Immature natural killer cell (primary cell): Measurements from ENCODE around the gene HADHB. TPM values are rescaled to one million over a fixed set of nuclear protein-coding genes. Genes with fewer than 3 reads are reported as not detected.
A peak's percentile ranks its signal among the peaks of the same experiment; 100 is the strongest.
"Not testable (repeated sequence)": the region's sequence is repeated elsewhere in the genome, so short reads cannot be mapped to it uniquely, and the experiment has no call there.

Experiments used
- DNase-seq, 3 donors: peaks; one replicate each; pipeline ENCODE4 v3.0.0; 2022; ENCODE audit warnings: mixed read lengths in 1 of 3
- H3K27ac Mint-ChIP-seq, 6 donors: one replicate each; pipeline ENCODE4 v1.8.0; 2020; ENCODE audit warnings: mixed read lengths in 6 of 6, mild to moderate bottlenecking in 5 of 6, inconsistent platforms in 4 of 6, moderate library complexity in 3 of 6
- H3K27me3 Mint-ChIP-seq, 3 donors: one replicate each; pipeline ENCODE4 v1.8.0; 2020 to 2021; ENCODE audit warnings: low read depth in 3 of 3, mild to moderate bottlenecking in 3 of 3, mixed read lengths in 3 of 3, moderate library complexity in 3 of 3, inconsistent platforms in 1 of 3
- H3K36me3 Mint-ChIP-seq, 3 donors: one replicate each; pipeline ENCODE4 v1.8.0; 2020; ENCODE audit warnings: mixed read lengths in 3 of 3, inconsistent platforms in 2 of 3, mild to moderate bottlenecking in 2 of 3
- H3K4me1 Mint-ChIP-seq, 2 donors: one replicate each; pipeline ENCODE4 v1.8.0; 2020; ENCODE audit warnings: inconsistent platforms in 2 of 2, mild to moderate bottlenecking in 2 of 2, mixed read lengths in 2 of 2, moderate library complexity in 1 of 2
- H3K4me3 Mint-ChIP-seq, 5 donors: one replicate each; pipeline ENCODE4 v1.8.0; 2020; ENCODE audit warnings: mild to moderate bottlenecking in 5 of 5, mixed read lengths in 5 of 5, inconsistent platforms in 3 of 5, moderate library complexity in 3 of 5
- H3K9me3 Mint-ChIP-seq, 6 donors: one replicate each; pipeline ENCODE4 v1.8.0; 2020; ENCODE audit warnings: mild to moderate bottlenecking in 6 of 6, mixed read lengths in 6 of 6, inconsistent platforms in 4 of 6, moderate library complexity in 3 of 6
- polyA plus RNA-seq, 3 donors: library from polyadenylated mRNA; unstranded; fragments of 300-500 nt; fragmentation: Illumina TruSeq; gene quantifications; one replicate each; pipeline ENCODE4 v1.2.3, GENCODE V29; 2021

Gene HADHB
- polyA plus RNA-seq, 3 donors from 2014 or later: 72.3 to 96.8 (median 74.9) TPM

DNA sequence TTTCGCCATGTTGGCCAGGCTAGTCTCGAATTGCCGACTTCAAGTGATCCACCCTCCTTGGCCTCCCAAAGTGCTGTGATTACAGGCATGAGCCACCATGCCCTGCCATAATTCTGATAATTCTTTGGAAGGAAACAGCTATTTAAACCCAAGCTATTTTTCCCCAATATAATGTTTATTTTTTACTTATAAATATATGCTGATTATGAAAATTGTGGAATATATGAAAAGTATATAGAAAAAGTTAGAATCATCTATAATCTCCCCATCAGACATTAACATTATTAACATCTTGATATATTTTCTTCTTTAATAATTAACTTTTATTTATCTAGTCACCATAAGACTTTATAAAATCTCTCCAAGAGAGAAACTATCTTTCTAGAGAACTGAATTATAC lies 41.2 kb downstream of the HADHB start:
- Mint-ChIP-seq H3K9me3 (no peaks in the 10 kb centered on the region), H3K4me3 (no peak overlapping the region), H3K36me3 (peaks cover 35 to 51% (median 37%) of the 10 kb centered on the region in 3 donors), H3K4me1 (no peaks in the 10 kb centered on the region), H3K27me3 (no peaks in the 10 kb centered on the region), H3K27ac (no peak overlapping the region)
- no peak for DNase-seq

DNA sequence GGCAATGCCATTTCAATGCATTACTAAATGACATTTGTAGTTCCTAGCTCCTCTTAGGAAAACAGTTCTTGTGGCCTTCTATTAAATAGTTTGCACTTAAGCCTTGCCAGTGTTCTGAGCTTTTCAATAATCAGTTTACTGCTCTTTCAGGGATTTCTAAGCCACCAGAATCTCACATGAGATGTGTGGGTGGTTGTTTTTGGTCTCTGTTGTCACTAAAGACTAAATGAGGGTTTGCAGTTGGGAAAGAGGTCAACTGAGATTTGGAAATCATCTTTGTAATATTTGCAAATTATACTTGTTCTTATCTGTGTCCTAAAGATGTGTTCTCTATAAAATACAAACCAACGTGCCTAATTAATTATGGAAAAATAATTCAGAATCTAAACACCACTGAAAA lies 45.3 kb downstream of the HADHB start:
- no peaks in the 10 kb centered on the region for H3K4me1 Mint-ChIP-seq
- H3K27me3 Mint-ChIP-seq: peaks cover 0 to 4% (median 0%) of the 10 kb centered on the region in 3 donors
- H3K36me3 Mint-ChIP-seq: peaks cover 15 to 25% (median 16%) of the 10 kb centered on the region in 3 donors
- H3K27ac Mint-ChIP-seq: peak overlapping the region in 1 of 6 donors; percentile 28
- no peak for DNase-seq
- H3K4me3 Mint-ChIP-seq: no peak overlapping the region
- H3K9me3 Mint-ChIP-seq: no peaks in the 10 kb centered on the region

DNA sequence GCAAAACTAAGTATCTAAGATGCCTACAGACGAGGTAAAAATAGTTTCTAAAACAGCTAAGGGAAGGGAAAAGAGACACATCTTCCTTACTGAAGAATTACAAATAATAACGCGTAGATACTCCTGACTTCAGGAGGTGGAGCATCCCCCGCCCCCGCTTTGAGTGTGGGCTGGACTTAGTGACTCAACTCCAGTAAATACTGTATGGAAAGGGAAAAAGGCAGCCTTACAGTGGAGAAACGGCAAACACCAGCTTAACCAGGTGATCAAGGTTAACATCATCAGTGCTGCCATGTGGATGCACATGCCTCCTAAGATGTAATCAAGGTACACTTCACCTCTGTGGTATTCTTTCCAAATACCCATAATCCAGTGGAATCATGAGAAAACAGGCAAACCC lies 47.9 kb downstream of the HADHB start:
- H3K4me1 Mint-ChIP-seq: no peaks in the 10 kb centered on the region
- H3K36me3 Mint-ChIP-seq: peaks cover 6 to 14% (median 8%) of the 10 kb centered on the region in 3 donors
- H3K27me3 Mint-ChIP-seq: peaks cover 0 to 4% (median 2%) of the 10 kb centered on the region in 3 donors
- no peak overlapping the region for H3K27ac Mint-ChIP-seq
- no peak for DNase-seq
- H3K9me3 Mint-ChIP-seq: no peaks in the 10 kb centered on the region
- no peak overlapping the region for H3K4me3 Mint-ChIP-seq

- DNase-seq: no peak
- H3K27me3 Mint-ChIP-seq: peaks cover 0 to 4% (median 2%) of the 10 kb centered on the region in 3 donors
These were observed 50.8 kb downstream of the HADHB start for GRCh38 chr2:26295511-26295910.

GRCh38 chr2:26297061-26297460 lies 52.3 kb downstream of the HADHB start:
- H3K4me3 Mint-ChIP-seq: no peak overlapping the region
- H3K4me1 Mint-ChIP-seq: no peaks in the 10 kb centered on the region
- no peaks in the 10 kb centered on the region for H3K9me3 Mint-ChIP-seq
- peaks cover 0 to 4% (median 2%) of the 10 kb centered on the region in 3 donors for H3K27me3 Mint-ChIP-seq
- H3K36me3 Mint-ChIP-seq: no peaks in the 10 kb centered on the region
- H3K27ac Mint-ChIP-seq: no peak overlapping the region
- DNase-seq: no peak

More at GRCh38 chr2:26295511-26295910, 50.8 kb downstream of the HADHB start:
- Mint-ChIP-seq H3K4me1 (no peaks in the 10 kb centered on the region), H3K36me3 (no peaks in the 10 kb centered on the region), H3K9me3 (no peaks in the 10 kb centered on the region), H3K4me3 (no peak overlapping the region), H3K27ac (no peak overlapping the region)

- no peak for DNase-seq
- Mint-ChIP-seq H3K36me3 (no peaks in the 10 kb centered on the region), H3K27me3 (peaks cover 0 to 4% (median 2%) of the 10 kb centered on the region in 3 donors), H3K4me3 (no peak overlapping the region), H3K9me3 (no peaks in the 10 kb centered on the region), H3K27ac (no peak overlapping the region), H3K4me1 (no peaks in the 10 kb centered on the region)
These were observed 53.5 kb downstream of the HADHB start for GRCh38 chr2:26298286-26298637.

GRCh38 chr2:26298638-26299393 lies 54.1 kb downstream of the HADHB start:
- Mint-ChIP-seq H3K27me3 (peaks cover 0 to 2% (median 0%) of the 10 kb centered on the region in 3 donors), H3K9me3 (no peaks in the 10 kb centered on the region), H3K27ac (no peak overlapping the region), H3K4me3 (no peak overlapping the region), H3K36me3 (no peaks in the 10 kb centered on the region), H3K4me1 (no peaks in the 10 kb centered on the region)
- DNase-seq: peak; percentile 20 to 27 (median 26)

DNA sequence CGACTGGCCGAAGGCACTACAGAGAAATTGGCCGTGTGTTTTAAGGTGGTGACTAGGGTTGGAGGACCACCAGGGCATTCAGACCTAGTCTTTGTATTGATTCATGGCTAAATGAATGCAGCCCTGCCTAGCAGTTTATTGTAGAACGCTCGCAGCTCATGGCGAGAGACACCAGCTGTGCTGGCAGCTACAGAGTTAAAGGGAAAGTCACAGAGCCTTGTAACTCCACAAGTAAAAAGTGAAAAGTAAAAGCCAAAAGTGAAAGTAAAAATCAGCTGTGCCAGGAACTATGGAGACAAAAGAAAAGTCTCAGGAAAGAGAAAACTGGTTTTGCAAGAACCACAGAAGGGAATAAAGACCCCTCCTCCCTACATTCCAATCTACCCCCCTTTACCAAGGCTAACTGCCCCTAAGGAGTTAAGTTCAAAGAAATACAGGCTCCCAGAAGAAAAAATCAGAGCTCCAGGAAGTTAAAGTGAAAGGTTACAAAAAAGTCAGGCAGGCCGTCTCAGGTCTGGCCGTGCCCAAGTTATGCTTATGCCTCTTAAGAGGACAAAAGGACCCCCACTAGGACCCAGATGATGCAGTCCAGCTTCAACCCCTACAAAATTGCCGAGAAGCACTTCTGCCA lies 54.8 kb downstream of the HADHB start:
- H3K27me3 Mint-ChIP-seq: peaks cover 0 to 2% (median 0%) of the 10 kb centered on the region in 3 donors
- H3K4me3 Mint-ChIP-seq: no peak overlapping the region
- no peak overlapping the region for H3K27ac Mint-ChIP-seq
- DNase-seq: peak; percentile 46 to 50 (median 49)
- H3K36me3 Mint-ChIP-seq: peaks cover 0 to 4% (median 0%) of the 10 kb centered on the region in 3 donors
- no peaks in the 10 kb centered on the region for H3K9me3 Mint-ChIP-seq
- H3K4me1 Mint-ChIP-seq: no peaks in the 10 kb centered on the region

DNA sequence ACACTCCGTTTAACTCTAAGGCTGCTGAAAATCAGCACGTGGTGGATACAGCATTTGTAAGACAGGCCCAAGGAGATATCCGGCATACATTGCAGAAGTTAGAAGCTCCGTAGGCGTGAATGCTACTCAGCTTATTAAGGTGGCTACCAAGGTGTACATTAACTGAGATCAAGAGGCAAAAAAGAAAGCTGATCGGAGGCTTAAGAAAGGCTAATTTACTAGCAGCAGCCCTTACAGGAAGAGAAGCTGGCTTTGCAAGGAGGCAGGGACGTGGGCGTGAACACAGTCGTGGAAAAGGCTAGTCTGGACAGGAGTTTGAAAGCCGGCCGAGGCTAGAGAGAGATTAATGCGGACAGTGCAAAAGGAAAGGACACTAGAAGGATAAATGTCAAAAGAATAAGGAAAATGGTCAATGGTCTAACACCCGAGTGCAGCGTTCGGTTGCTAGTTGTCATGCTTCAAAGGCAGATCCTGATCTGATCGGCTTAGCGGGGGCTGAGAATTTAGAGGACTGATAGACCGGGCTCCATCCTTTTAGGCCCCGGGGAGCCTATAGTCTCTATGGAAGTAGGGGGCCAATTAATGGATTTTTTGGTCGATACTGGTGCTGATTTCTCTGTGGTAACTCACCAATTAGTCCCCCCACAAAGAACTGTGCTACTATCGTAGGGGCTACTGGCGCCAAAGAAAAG lies 55.6 kb downstream of the HADHB start:
- Mint-ChIP-seq H3K4me3 (no peak overlapping the region), H3K4me1 (no peaks in the 10 kb centered on the region), H3K27me3 (peaks cover 0 to 2% (median 0%) of the 10 kb centered on the region in 3 donors), H3K36me3 (peaks cover 0 to 4% (median 0%) of the 10 kb centered on the region in 3 donors), H3K27ac (no peak overlapping the region), H3K9me3 (no peaks in the 10 kb centered on the region)
- DNase-seq: peak in 1 of 3 donors; percentile 24

DNA sequence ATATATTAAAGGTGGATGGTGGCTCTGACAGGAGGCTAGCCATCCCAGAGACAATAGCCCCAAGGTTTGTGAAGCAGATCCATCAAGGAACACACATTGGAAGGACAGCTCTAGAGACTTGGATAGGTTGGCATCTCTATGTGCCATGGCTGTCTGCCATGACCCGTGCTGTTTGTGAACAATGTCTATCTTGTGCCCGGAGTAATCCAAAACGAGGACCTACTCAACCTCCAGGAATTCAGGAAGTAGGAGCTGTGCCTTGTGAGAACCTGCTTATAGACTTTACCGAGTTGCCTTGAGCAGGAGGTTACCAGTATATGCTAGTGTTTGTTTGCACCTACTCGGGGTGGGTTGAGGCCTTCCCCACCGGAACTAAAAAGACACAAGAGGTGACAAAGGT lies 58.1 kb downstream of the HADHB start:
- Mint-ChIP-seq H3K9me3 (no peaks in the 10 kb centered on the region), H3K36me3 (peaks cover 0 to 4% (median 0%) of the 10 kb centered on the region in 3 donors), H3K4me3 (no peak overlapping the region), H3K27me3 (no peaks in the 10 kb centered on the region), H3K4me1 (no peaks in the 10 kb centered on the region), H3K27ac (no peak overlapping the region)
- no peak for DNase-seq

DNA sequence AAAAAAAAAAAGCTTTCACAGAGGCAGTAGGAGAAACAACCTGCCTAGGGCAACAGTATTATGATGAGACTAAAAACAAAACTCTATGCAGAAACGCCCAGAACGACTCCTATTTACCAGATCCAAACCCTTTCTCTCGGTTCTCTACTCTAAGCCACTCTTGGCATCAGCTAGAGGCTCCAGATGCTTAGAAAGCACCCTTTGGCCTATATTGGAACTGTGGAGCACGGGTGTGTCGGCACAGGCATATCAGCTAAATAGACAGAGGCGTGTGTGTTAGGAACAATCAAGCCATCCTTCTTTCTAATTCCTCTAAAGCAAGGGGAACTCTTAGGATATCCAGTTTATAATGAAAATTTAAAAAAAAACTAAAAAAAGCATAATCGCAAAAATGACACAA lies 60.4 kb downstream of the HADHB start:
- H3K4me3 Mint-ChIP-seq, DNase-seq, H3K27ac Mint-ChIP-seq, H3K9me3 Mint-ChIP-seq, H3K36me3 Mint-ChIP-seq, H3K4me1 Mint-ChIP-seq, H3K27me3 Mint-ChIP-seq: not testable (repeated sequence)

- Mint-ChIP-seq H3K4me3 (no peak overlapping the region), H3K27me3 (no peaks in the 10 kb centered on the region), H3K36me3 (peaks cover 0 to 4% (median 0%) of the 10 kb centered on the region in 3 donors), H3K9me3 (no peaks in the 10 kb centered on the region), H3K4me1 (no peaks in the 10 kb centered on the region), H3K27ac (no peak overlapping the region)
- DNase-seq: no peak
These were observed 60.8 kb downstream of the HADHB start for GRCh38 chr2:26305540-26305939.

DNA sequence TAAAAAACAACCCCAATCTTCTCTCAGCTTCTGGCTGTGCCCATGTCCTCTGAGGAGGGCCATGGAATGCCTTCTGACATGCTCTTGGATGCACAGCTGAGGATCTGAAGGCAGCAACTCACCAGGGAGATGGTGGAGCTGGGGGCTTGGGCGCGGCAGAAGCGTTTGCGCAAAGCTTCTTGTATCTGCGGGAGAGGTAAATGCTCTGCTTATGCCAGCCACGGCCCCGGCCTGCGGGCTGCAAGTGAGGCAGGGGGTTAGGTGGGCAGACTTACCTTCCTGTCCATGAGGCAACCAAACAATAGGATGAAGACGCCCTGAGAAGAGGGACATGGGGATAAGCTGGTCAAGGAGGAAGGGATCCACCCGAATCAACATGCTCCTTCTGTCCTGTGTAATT lies 65.2 kb downstream of the HADHB start:
- Mint-ChIP-seq H3K4me1 (no peaks in the 10 kb centered on the region), H3K36me3 (no peaks in the 10 kb centered on the region), H3K9me3 (no peaks in the 10 kb centered on the region), H3K27me3 (peaks cover 0 to 1% (median 0%) of the 10 kb centered on the region in 3 donors), H3K27ac (no peak overlapping the region), H3K4me3 (no peak overlapping the region)
- no peak for DNase-seq

GRCh38 chr2:26312471-26312870 lies 67.7 kb downstream of the HADHB start:
- H3K36me3 Mint-ChIP-seq: no peaks in the 10 kb centered on the region

More at GRCh38 chr2:26312471-26312870, 67.7 kb downstream of the HADHB start:
- Mint-ChIP-seq H3K9me3 (no peaks in the 10 kb centered on the region), H3K27ac (no peak overlapping the region), H3K4me3 (no peak overlapping the region), H3K4me1 (no peaks in the 10 kb centered on the region), H3K27me3 (peaks cover 0 to 1% (median 0%) of the 10 kb centered on the region in 3 donors)
- DNase-seq: no peak
